ENCODE measurements around the gene ARRDC3. TPM values are rescaled to one million over a fixed set of nuclear protein-coding genes. Genes with fewer than 3 reads are reported as not detected.
A peak's percentile ranks its signal among the peaks of the same experiment; 100 is the strongest.

The ARRDC3 gene
- total and polyA plus RNA-seq, 2 of the 8 experiments (the other 6 are each of a cell fraction or from before 2014, with no cell fraction given): 2.9 to 5.7 TPM

GRCh38 chr5:91383027-91383955 lies at the start of gene ARRDC3 (continued):
- TF ChIP-seq HDAC2 (IDR thresholded peaks at IDR 0.05; ENCODE audit: borderline replicate concordance in 1 of 2, low read depth in 2 of 2, low read length in 2 of 2): no peak
- TF ChIP-seq GTF2F1 (IDR thresholded peaks at IDR 0.05; ENCODE audit: borderline replicate concordance, low read depth, low read length): peak; percentile 97
- peak; percentile 72; the same call in 1 of the 2 replicates for TF ChIP-seq CHD1 (IDR thresholded peaks at IDR 0.05; ENCODE audit: low read depth, low read length)
- no peak for TF ChIP-seq SAP30 (IDR thresholded peaks at IDR 0.05; ENCODE audit: insufficient read depth, insufficient replicate concordance, low read length)
- peak; percentile 54 for TF ChIP-seq SIRT6 (IDR thresholded peaks at IDR 0.05; ENCODE audit: low read length)
- TF ChIP-seq HDAC6 (IDR thresholded peaks at IDR 0.05; ENCODE audit: low read depth, low read length): no peak
- peak; percentile 97 for TF ChIP-seq TAF7 (optimal IDR thresholded peaks at IDR 0.05; ENCODE audit: borderline replicate concordance, low read depth, low read length)
- no peak for TF ChIP-seq RXRA (IDR thresholded peaks at IDR 0.05; ENCODE audit: insufficient read depth, low read depth, low read length)
- peak; percentile 51; the same call in 1 of the 2 replicates for TF ChIP-seq YY1 (IDR thresholded peaks at IDR 0.05; ENCODE audit: low read depth, low read length)
- TF ChIP-seq POLR2AphosphoS5 (IDR thresholded peaks at IDR 0.05; ENCODE audit: low read depth, low read length): peak; percentile 93
- peak; percentile 51 for TF ChIP-seq CTBP2 (IDR thresholded peaks at IDR 0.05; ENCODE audit: borderline replicate concordance, insufficient read depth, insufficient read length, low read length)
- peak; percentile 47 for TF ChIP-seq MAX (IDR thresholded peaks at IDR 0.05)
- TF ChIP-seq POLR2A (IDR thresholded peaks at IDR 0.05; ENCODE audit: control extremely low read depth in 1 of 2, low read depth in 2 of 2, low read length in 2 of 2): peak; percentile 92 to 98
- no peak for TF ChIP-seq CEBPB (IDR thresholded peaks at IDR 0.05; ENCODE audit: low read depth, low read length)
- TF ChIP-seq CHD2 (IDR thresholded peaks at IDR 0.05; ENCODE audit: low read length): 0 out of 2 replicates have a peak, but pooled peaks have one; percentile 21
- TF ChIP-seq TBP (IDR thresholded peaks at IDR 0.05; ENCODE audit: low read depth, low read length): peak; percentile 98
- TF ChIP-seq RNF2 (IDR thresholded peaks at IDR 0.05; ENCODE audit: borderline replicate concordance, low read depth, low read length, missing control alignments, poor library complexity, severe bottlenecking): no peak
- no peak for TF ChIP-seq FOSL1 (IDR thresholded peaks at IDR 0.05; ENCODE audit: insufficient read depth, low read depth, low read length)
- TF ChIP-seq SRF (IDR thresholded peaks at IDR 0.05; ENCODE audit: low read depth, low read length): no peak
- TF ChIP-seq GABPA (IDR thresholded peaks at IDR 0.05; ENCODE audit: borderline replicate concordance, insufficient read depth, low read length): no peak
- peak in 1 of 2 experiments; percentile 15; a peak in 1 of 4 replicates for TF ChIP-seq RAD21 (IDR thresholded peaks at IDR 0.05 in 1 of 2, conservative IDR thresholded peaks at IDR 0.05 in 1 of 2; ENCODE audit: low read depth in 2 of 2, low read length in 2 of 2)
- no peak for TF ChIP-seq TCF12 (IDR thresholded peaks at IDR 0.05; ENCODE audit: low read depth, low read length)
- 0 out of 2 replicates have a peak, but pooled peaks have one; percentile 40 for TF ChIP-seq MAFK (IDR thresholded peaks at IDR 0.05; ENCODE audit: low read depth, low read length)
